SK-N-SH treated with all-trans-retinoic acid at 6 μM for 48 hours (cell line): Measurements from ENCODE around the gene VILL.

Experiments
- ESRRG ChIP-seq: fragments of 250-450 bp; sonication (Bioruptor Pico); IDR thresholded peaks from 2 replicates; pipeline ENCODE4 v1.6.1; 2021; ENCODE audit warnings: mild to moderate bottlenecking
- ISL1 ChIP-seq: fragments of 250-450 bp; sonication (Bioruptor Pico); IDR thresholded peaks from 2 replicates; pipeline ENCODE4 v2.1.2; 2022; ENCODE audit warnings: mild to moderate bottlenecking, moderate library complexity
- TOX ChIP-seq: fragments of 250-450 bp; sonication (Bioruptor Pico); IDR thresholded peaks from 2 replicates; pipeline ENCODE4 v1.8.0; 2021; ENCODE audit warnings: mild to moderate bottlenecking, moderate library complexity, borderline replicate concordance
- ZC3H10 ChIP-seq: fragments of 250-450 bp; sonication (Bioruptor Pico); IDR thresholded peaks from 2 replicates; pipeline ENCODE4 v1.5.1; 2021; ENCODE audit warnings: mild to moderate bottlenecking, moderate library complexity
- ZFP30 ChIP-seq: fragments of 450-650 bp; formaldehyde crosslinking; IDR thresholded peaks from 2 replicates; pipeline ENCODE4 v1.5.0; 2022; ENCODE audit warnings: mild to moderate bottlenecking, moderate library complexity
- ZNF8 ChIP-seq: fragments of 450-650 bp; formaldehyde crosslinking; IDR thresholded peaks from 2 replicates; pipeline ENCODE4 v1.5.0; 2020; ENCODE audit warnings: mild to moderate bottlenecking, moderate library complexity
- TF ChIP-seq, protein P1 (sequence below): fragments of 250-450 bp; sonication (Bioruptor Pico); IDR thresholded peaks from 2 replicates; pipeline ENCODE4 v1.8.0; 2020; ENCODE audit warnings: mild to moderate bottlenecking, moderate library complexity, borderline replicate concordance
- TF ChIP-seq, protein P2 (sequence below): fragments of 250-450 bp; sonication (Bioruptor Pico); IDR thresholded peaks from 2 replicates; pipeline ENCODE4 v1.5.1; 2020; ENCODE audit warnings: low read depth, mild to moderate bottlenecking, moderate library complexity
- TF ChIP-seq, protein P3 (sequence below): fragments of 250-450 bp; sonication (Bioruptor Pico); IDR thresholded peaks from 2 replicates; pipeline ENCODE4 v1.8.0; 2021; ENCODE audit warnings: low read depth, mild to moderate bottlenecking, moderate library complexity, borderline replicate concordance
- TF ChIP-seq, protein P4 (sequence below): fragments of 250-450 bp; sonication (Bioruptor Pico); IDR thresholded peaks from 2 replicates; pipeline ENCODE4 v1.5.1; 2021; ENCODE audit warnings: mild to moderate bottlenecking, moderate library complexity
- TF ChIP-seq, protein P5 (sequence below): fragments of 250-450 bp; sonication (Bioruptor Pico); IDR thresholded peaks from 2 replicates; pipeline ENCODE4 v1.5.0; 2020; ENCODE audit warnings: mild to moderate bottlenecking, moderate library complexity

DNA sequence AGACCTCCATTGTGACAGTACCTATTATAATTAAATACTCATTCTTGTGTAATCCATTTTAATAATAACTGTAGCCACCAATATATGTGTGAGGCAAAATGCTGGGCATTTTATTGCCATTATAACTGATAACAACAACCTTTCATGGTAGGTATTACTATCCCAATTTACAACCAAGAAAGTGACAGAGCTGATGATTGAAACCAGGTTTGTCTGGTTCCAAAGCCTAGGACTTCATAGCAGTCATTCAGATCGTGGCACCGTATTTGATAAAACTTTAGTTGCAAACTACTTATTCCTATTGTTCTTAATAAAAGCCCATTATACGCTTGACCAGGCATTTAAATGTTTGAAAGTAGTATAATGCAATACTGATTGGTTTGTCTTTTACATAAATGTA lies 26.4 kb upstream of the VILL start:
- TF ChIP-seq, protein P1, sequence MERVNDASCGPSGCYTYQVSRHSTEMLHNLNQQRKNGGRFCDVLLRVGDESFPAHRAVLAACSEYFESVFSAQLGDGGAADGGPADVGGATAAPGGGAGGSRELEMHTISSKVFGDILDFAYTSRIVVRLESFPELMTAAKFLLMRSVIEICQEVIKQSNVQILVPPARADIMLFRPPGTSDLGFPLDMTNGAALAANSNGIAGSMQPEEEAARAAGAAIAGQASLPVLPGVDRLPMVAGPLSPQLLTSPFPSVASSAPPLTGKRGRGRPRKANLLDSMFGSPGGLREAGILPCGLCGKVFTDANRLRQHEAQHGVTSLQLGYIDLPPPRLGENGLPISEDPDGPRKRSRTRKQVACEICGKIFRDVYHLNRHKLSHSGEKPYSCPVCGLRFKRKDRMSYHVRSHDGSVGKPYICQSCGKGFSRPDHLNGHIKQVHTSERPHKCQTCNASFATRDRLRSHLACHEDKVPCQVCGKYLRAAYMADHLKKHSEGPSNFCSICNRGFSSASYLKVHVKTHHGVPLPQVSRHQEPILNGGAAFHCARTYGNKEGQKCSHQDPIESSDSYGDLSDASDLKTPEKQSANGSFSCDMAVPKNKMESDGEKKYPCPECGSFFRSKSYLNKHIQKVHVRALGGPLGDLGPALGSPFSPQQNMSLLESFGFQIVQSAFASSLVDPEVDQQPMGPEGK (CRISPR knock-in tag): no peak
- TF ChIP-seq, protein P2, sequence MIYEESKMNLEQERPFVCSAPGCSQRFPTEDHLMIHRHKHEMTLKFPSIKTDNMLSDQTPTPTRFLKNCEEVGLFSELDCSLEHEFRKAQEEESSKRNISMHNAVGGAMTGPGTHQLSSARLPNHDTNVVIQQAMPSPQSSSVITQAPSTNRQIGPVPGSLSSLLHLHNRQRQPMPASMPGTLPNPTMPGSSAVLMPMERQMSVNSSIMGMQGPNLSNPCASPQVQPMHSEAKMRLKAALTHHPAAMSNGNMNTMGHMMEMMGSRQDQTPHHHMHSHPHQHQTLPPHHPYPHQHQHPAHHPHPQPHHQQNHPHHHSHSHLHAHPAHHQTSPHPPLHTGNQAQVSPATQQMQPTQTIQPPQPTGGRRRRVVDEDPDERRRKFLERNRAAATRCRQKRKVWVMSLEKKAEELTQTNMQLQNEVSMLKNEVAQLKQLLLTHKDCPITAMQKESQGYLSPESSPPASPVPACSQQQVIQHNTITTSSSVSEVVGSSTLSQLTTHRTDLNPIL (CRISPR knock-in tag): no peak
- TF ChIP-seq, protein P3, sequence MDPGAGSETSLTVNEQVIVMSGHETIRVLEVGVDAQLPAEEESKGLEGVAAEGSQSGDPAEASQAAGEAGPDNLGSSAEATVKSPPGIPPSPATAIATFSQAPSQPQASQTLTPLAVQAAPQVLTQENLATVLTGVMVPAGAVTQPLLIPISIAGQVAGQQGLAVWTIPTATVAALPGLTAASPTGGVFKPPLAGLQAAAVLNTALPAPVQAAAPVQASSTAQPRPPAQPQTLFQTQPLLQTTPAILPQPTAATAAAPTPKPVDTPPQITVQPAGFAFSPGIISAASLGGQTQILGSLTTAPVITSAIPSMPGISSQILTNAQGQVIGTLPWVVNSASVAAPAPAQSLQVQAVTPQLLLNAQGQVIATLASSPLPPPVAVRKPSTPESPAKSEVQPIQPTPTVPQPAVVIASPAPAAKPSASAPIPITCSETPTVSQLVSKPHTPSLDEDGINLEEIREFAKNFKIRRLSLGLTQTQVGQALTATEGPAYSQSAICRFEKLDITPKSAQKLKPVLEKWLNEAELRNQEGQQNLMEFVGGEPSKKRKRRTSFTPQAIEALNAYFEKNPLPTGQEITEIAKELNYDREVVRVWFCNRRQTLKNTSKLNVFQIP (CRISPR knock-in tag): no peak
- no peak for TF ChIP-seq TOX (CRISPR knock-in tag)
- TF ChIP-seq ISL1 (CRISPR knock-in tag): no peak
- TF ChIP-seq ZFP30 (CRISPR knock-in tag): no peak
- TF ChIP-seq, protein P4, sequence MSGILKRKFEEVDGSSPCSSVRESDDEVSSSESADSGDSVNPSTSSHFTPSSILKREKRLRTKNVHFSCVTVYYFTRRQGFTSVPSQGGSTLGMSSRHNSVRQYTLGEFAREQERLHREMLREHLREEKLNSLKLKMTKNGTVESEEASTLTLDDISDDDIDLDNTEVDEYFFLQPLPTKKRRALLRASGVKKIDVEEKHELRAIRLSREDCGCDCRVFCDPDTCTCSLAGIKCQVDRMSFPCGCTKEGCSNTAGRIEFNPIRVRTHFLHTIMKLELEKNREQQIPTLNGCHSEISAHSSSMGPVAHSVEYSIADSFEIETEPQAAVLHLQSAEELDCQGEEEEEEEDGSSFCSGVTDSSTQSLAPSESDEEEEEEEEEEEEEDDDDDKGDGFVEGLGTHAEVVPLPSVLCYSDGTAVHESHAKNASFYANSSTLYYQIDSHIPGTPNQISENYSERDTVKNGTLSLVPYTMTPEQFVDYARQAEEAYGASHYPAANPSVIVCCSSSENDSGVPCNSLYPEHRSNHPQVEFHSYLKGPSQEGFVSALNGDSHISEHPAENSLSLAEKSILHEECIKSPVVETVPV (CRISPR knock-in tag): no peak
- TF ChIP-seq ZNF8: no peak
- TF ChIP-seq ESRRG (CRISPR knock-in tag): no peak
- TF ChIP-seq, protein P5, sequence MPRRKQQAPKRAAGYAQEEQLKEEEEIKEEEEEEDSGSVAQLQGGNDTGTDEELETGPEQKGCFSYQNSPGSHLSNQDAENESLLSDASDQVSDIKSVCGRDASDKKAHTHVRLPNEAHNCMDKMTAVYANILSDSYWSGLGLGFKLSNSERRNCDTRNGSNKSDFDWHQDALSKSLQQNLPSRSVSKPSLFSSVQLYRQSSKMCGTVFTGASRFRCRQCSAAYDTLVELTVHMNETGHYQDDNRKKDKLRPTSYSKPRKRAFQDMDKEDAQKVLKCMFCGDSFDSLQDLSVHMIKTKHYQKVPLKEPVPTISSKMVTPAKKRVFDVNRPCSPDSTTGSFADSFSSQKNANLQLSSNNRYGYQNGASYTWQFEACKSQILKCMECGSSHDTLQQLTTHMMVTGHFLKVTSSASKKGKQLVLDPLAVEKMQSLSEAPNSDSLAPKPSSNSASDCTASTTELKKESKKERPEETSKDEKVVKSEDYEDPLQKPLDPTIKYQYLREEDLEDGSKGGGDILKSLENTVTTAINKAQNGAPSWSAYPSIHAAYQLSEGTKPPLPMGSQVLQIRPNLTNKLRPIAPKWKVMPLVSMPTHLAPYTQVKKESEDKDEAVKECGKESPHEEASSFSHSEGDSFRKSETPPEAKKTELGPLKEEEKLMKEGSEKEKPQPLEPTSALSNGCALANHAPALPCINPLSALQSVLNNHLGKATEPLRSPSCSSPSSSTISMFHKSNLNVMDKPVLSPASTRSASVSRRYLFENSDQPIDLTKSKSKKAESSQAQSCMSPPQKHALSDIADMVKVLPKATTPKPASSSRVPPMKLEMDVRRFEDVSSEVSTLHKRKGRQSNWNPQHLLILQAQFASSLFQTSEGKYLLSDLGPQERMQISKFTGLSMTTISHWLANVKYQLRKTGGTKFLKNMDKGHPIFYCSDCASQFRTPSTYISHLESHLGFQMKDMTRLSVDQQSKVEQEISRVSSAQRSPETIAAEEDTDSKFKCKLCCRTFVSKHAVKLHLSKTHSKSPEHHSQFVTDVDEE (CRISPR knock-in tag): no peak
- no peak for TF ChIP-seq ZC3H10
